Effector memory CD4-positive, alpha-beta T cell (primary cell): Measurements from ENCODE around the gene EXO1.

Experiments
- DNase-seq, 3 donors: peaks; one replicate each; pipeline ENCODE4 v3.0.0-alpha.2; 2020
- H3K27ac ChIP-seq: 2 replicates; pipeline ENCODE4 v1.7.0; 2013; ENCODE audit warnings: mild to moderate bottlenecking, low read length, moderate library complexity; ENCODE audit not compliant: insufficient read depth, poor library complexity, severe bottlenecking
- H3K27me3 ChIP-seq: replicated peaks from 2 replicates; pipeline ENCODE4 v1.7.0; 2013; ENCODE audit warnings: mild to moderate bottlenecking, low read length; ENCODE audit not compliant: insufficient read depth, control insufficient read depth, poor library complexity, severe bottlenecking
- H3K36me3 ChIP-seq: 2 replicates; pipeline ENCODE4 v1.7.0; 2013; ENCODE audit warnings: mild to moderate bottlenecking, low read length, moderate library complexity; ENCODE audit not compliant: control insufficient read depth, insufficient read depth
- H3K4me1 ChIP-seq: 2 replicates; pipeline ENCODE4 v1.7.0; 2013; ENCODE audit warnings: low read length, mild to moderate bottlenecking; ENCODE audit not compliant: control insufficient read depth, insufficient read depth, poor library complexity, severe bottlenecking
- H3K4me3 ChIP-seq: 2 replicates; pipeline ENCODE4 v1.7.0; 2013; ENCODE audit warnings: low read length, low read depth, mild to moderate bottlenecking; ENCODE audit not compliant: insufficient read depth, poor library complexity, severe bottlenecking
- H3K9me3 ChIP-seq: 2 replicates; pipeline ENCODE4 v1.7.0; 2013; ENCODE audit warnings: mild to moderate bottlenecking, low read length, moderate library complexity; ENCODE audit not compliant: control insufficient read depth

EXO1 gene

GRCh38 chr1:241902391-241903065 lies 54.5 kb downstream of the EXO1 start:
- H3K27me3 ChIP-seq: no peaks in the 10 kb centered on the region
- H3K9me3 ChIP-seq: no peaks in the 10 kb centered on the region
- DNase-seq: no peak
- H3K36me3 ChIP-seq: no peaks in the 10 kb centered on the region
- H3K27ac ChIP-seq: no peak overlapping the region
- no peak overlapping the region for H3K4me3 ChIP-seq
- H3K4me1 ChIP-seq: no peaks in the 10 kb centered on the region

- Histone ChIP-seq H3K4me1 (no peaks in the 10 kb centered on the region), H3K27ac (no peak overlapping the region), H3K9me3 (no peaks in the 10 kb centered on the region), H3K27me3 (no peaks in the 10 kb centered on the region), H3K36me3 (no peaks in the 10 kb centered on the region), H3K4me3 (no peak overlapping the region)
- no peak for DNase-seq
Measured at GRCh38 chr1:241916196-241916595, 68.2 kb downstream of the EXO1 start.

GRCh38 chr1:241917487-241917886 lies 69.5 kb downstream of the EXO1 start:
- H3K27me3 ChIP-seq: no peaks in the 10 kb centered on the region
- no peak overlapping the region for H3K27ac ChIP-seq
- H3K9me3 ChIP-seq: no peaks in the 10 kb centered on the region
- H3K4me3 ChIP-seq: no peak overlapping the region
- no peaks in the 10 kb centered on the region for H3K36me3 ChIP-seq
- no peak for DNase-seq
- no peaks in the 10 kb centered on the region for H3K4me1 ChIP-seq

- Histone ChIP-seq H3K4me3 (no peak overlapping the region), H3K4me1 (no peaks in the 10 kb centered on the region), H3K36me3 (no peaks in the 10 kb centered on the region), H3K27ac (no peak overlapping the region), H3K9me3 (no peaks in the 10 kb centered on the region), H3K27me3 (no peaks in the 10 kb centered on the region)
- no peak for DNase-seq
Measured at GRCh38 chr1:241918879-241919278, 70.9 kb downstream of the EXO1 start.

GRCh38 chr1:241924080-241924808 lies 76.2 kb downstream of the EXO1 start:
- no peaks in the 10 kb centered on the region for H3K36me3 ChIP-seq
- no peaks in the 10 kb centered on the region for H3K27me3 ChIP-seq
- no peaks in the 10 kb centered on the region for H3K4me1 ChIP-seq
- H3K27ac ChIP-seq: no peak overlapping the region
- no peaks in the 10 kb centered on the region for H3K9me3 ChIP-seq
- no peak overlapping the region for H3K4me3 ChIP-seq
- no peak for DNase-seq

GRCh38 chr1:241926141-241926540 lies 78.1 kb downstream of the EXO1 start:
- DNase-seq: no peak
- no peaks in the 10 kb centered on the region for H3K27me3 ChIP-seq
- H3K4me1 ChIP-seq: no peaks in the 10 kb centered on the region
- H3K9me3 ChIP-seq: no peaks in the 10 kb centered on the region
- no peak overlapping the region for H3K4me3 ChIP-seq
- no peak overlapping the region for H3K27ac ChIP-seq
- H3K36me3 ChIP-seq: no peaks in the 10 kb centered on the region

GRCh38 chr1:241927321-241927720 lies 79.3 kb downstream of the EXO1 start:
- no peaks in the 10 kb centered on the region for H3K4me1 ChIP-seq
- no peaks in the 10 kb centered on the region for H3K27me3 ChIP-seq
- no peak overlapping the region for H3K4me3 ChIP-seq
- H3K9me3 ChIP-seq: no peaks in the 10 kb centered on the region
- no peaks in the 10 kb centered on the region for H3K36me3 ChIP-seq
- no peak overlapping the region for H3K27ac ChIP-seq
- no peak for DNase-seq

GRCh38 chr1:241932845-241933244 lies 84.8 kb downstream of the EXO1 start:
- Histone ChIP-seq H3K36me3 (no peaks in the 10 kb centered on the region), H3K27me3 (no peaks in the 10 kb centered on the region), H3K4me1 (no peaks in the 10 kb centered on the region), H3K4me3 (no peak overlapping the region), H3K9me3 (no peaks in the 10 kb centered on the region), H3K27ac (no peak overlapping the region)
- no peak for DNase-seq

- no peak for DNase-seq
Measured at GRCh38 chr1:241934201-241934848, 86.3 kb downstream of the EXO1 start.

GRCh38 chr1:241934866-241935265 lies 86.9 kb downstream of the EXO1 start:
- no peaks in the 10 kb centered on the region for H3K9me3 ChIP-seq
- H3K4me1 ChIP-seq: no peaks in the 10 kb centered on the region
- H3K27me3 ChIP-seq: no peaks in the 10 kb centered on the region
- H3K36me3 ChIP-seq: no peaks in the 10 kb centered on the region
- no peak for DNase-seq
- H3K27ac ChIP-seq: no peak overlapping the region
- H3K4me3 ChIP-seq: no peak overlapping the region

More at GRCh38 chr1:241934201-241934848, 86.3 kb downstream of the EXO1 start:
- no peaks in the 10 kb centered on the region for H3K36me3 ChIP-seq
- H3K27ac ChIP-seq: no peak overlapping the region
- no peaks in the 10 kb centered on the region for H3K4me1 ChIP-seq
- no peaks in the 10 kb centered on the region for H3K27me3 ChIP-seq
- H3K4me3 ChIP-seq: no peak overlapping the region
- H3K9me3 ChIP-seq: no peaks in the 10 kb centered on the region
